ENCODE results near the gene RPS6KA5.

- no peak for TF ChIP-seq CTCF (IDR thresholded peaks at IDR 0.05)
- TF ChIP-seq POLR2A (IDR thresholded peaks at IDR 0.05): no peak
Measured at GRCh38 chr14:90880282-90880681, 180.2 kb downstream of the RPS6KA5 start.

Data from uterus (tissue), 2 donors.